NCI-H226 (cell line): ENCODE data around the gene PDE9A.

Experiments used
- DNase-seq: peaks from one replicate; pipeline ENCODE4 v3.0.0-alpha.2; 2015

Gene PDE9A

GRCh38 chr21:42645211-42646075, 8.0 kb upstream of the PDE9A start:
- DNase-seq = no peak

GRCh38 chr21:42646076-42646825, 7.2 kb upstream of the PDE9A start:
- no peak for DNase-seq

- DNase-seq = no peak
These were observed 6.6 kb upstream of the PDE9A start for GRCh38 chr21:42646836-42647235.

GRCh38 chr21:42648606-42649005, 4.8 kb upstream of the PDE9A start:
- no peak for DNase-seq

GRCh38 chr21:42649122-42650032, 4.0 kb upstream of the PDE9A start:
- DNase-seq = no peak

GRCh38 chr21:42650033-42650370, 3.4 kb upstream of the PDE9A start:
- no peak for DNase-seq

- DNase-seq = no peak
These were observed 2.7 kb upstream of the PDE9A start for GRCh38 chr21:42650441-42651421.

- DNase-seq = no peak
These were observed 1.7 kb upstream of the PDE9A start for GRCh38 chr21:42651515-42652401.

GRCh38 chr21:42652527-42653230, 742 bp upstream of the PDE9A start:
- peak; percentile 48 for DNase-seq

GRCh38 chr21:42654179-42654912, 925 bp downstream of the PDE9A start:
- no peak for DNase-seq

GRCh38 chr21:42654913-42655795, 1.7 kb downstream of the PDE9A start:
- DNase-seq = no peak

- no peak for DNase-seq
These were observed 2.7 kb downstream of the PDE9A start for GRCh38 chr21:42655796-42656770.

GRCh38 chr21:42656872-42657271, 3.5 kb downstream of the PDE9A start:
- DNase-seq = no peak

- DNase-seq = no peak
These were observed 4.4 kb downstream of the PDE9A start for GRCh38 chr21:42657676-42658319.

GRCh38 chr21:42658320-42659105, 5.1 kb downstream of the PDE9A start:
- no peak for DNase-seq
